Effector CD8-positive, alpha-beta T cell (primary cell): ENCODE results near the gene STK11.
"Not testable (repeated sequence)": the region's sequence is repeated elsewhere in the genome, so short reads cannot be mapped to it uniquely, and the experiment has no call there.

Experiments
- DNase-seq: peaks from one replicate; lab custom pipeline; 2025; lab: John Stamatoyannopoulos, UW

Gene STK11

DNA sequence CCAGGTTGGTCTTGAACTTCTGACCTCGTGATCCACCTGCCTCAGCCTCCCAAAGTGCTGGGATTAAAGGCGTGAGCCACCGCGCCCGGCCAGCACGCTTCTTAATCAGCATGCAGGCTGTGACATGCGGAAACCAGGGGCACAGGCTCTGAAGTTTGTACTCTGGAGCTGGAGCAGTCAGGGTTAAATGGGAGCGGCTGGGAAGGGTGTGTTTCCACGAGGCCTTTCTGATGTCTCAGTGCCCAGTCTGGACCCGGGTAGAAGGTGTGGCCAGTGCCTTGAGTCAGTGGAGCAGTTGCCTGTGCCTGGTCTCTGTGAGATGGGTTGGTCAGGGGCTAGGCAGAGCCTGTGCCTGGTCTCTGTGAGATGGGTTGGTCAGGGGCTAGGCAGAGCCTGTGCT is 3.3 kb downstream of the STK11 start:
- not testable (repeated sequence) for DNase-seq

DNA sequence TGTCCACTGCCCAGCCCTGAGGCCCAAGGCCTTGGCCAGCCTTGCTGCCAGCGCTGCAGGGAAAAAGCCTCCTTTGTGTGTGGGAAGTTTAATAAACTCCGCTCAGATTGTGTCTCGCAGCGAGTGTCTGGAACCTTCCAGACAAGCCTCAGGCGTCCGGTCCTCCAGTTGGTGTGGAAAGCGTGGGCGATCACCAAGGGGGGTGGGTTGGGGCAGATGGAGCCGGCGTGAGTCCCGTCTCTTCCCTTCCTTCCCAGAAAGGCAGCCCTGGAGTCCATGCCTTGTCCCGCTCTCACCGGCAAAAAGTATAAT is 4.6 kb downstream of the STK11 start:
- no peak for DNase-seq

DNA sequence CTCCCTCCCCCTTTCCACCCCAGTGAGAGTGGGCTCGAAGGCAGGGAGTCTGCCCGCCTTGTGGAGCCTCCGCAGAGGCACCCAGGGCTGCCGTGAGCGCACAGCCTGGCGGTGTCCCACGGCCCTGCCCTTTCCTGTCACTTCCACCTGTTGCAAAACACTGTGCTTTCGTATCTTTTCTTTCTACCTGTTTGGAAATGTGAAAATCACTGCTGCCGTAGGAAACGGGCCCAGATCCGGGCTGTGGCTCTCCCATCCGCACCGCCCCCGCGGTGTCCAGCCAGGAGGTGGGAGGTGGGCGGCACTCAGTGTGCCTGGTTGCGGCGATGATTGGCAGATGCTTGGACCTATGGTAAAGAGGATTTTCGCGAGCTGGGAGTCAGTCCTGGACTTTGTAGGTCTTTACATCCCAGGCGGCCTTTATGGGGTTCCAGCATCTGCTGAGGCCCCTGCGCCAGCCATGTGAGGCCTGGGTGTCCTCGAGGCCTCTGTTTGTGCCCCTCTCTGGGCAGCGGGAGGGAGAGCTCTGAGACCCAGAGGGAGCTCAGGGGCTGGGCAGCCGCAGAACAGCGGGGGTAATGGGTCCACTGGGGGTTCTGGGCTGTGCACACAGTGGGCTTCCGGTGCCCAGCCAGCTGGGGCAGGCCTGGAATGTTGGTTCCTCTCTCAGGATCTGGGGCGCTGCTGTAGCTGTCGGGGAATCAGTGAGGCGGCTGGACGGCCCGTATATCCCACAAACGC is 6.1 kb downstream of the STK11 start:
- no peak for DNase-seq

DNA sequence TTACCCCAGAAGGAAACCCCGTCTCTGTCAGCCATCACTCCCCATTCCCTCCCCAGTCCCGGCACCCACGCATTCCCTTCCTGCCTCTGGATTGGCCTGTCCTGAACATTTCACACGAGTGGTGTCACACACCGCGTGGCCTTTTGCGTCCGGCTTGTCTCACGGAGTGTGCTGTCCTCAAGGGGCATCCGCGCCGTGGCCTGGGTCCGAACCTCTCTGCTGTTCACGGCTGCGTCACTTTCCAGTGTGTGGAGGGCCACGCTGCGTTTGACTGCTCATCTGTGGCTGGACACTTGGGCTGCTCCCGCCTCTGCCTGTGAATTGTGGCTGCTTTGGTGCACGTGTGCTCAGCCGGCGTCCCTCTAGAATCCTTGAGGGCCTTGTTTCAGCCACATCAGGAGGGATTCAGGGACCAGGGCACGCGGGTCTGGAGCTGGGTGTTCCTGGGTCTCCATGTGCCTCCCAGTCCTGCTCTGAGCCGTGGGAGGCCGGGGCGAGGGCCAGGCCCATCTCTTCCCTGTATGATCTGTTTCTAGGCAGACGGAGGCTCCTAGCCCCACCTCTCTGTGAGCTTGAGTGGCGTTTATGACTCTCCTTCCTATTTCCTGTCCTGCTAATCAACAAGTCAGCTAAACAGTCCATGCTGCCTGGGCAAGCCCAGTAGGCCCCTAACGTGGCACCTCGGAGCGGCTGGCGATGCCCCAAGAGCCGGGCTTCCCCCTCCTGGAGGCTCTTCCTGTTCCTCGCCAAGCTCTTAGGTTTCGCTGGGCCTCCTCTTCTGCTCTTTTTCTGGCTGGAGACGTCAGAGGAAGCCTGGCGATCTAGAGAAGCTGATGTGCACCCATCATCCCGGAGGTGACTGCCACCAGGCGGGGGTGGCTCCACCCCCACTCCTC is 8.1 kb downstream of the STK11 start:
- DNase-seq, result no peak

GRCh38 chr19:1214299-1214861 is 8.8 kb downstream of the STK11 start:
- no peak for DNase-seq

- DNase-seq, result no peak
These were observed 9.5 kb downstream of the STK11 start for GRCh38 chr19:1214862-1215731.

DNA sequence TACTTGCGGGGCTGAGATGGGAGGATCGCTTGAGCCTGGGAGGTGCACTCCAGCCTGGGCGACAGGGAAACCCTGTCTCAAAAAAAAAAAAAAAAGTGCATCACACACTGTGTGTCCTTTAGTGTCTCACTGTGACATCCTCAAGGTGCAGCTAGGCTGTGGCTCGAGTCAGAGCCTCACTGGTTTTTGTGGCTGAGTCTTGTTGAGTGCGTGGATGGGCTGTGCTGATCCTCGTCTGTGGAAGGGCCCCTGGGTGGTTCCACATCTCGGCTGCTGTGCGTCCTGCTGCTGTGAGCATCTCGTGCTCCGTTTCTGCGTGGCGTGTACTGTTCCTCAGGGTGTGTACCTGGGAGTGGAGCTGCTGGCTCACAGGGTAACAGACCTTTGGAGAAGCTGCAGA is 11.2 kb downstream of the STK11 start:
- DNase-seq, result no peak

DNA sequence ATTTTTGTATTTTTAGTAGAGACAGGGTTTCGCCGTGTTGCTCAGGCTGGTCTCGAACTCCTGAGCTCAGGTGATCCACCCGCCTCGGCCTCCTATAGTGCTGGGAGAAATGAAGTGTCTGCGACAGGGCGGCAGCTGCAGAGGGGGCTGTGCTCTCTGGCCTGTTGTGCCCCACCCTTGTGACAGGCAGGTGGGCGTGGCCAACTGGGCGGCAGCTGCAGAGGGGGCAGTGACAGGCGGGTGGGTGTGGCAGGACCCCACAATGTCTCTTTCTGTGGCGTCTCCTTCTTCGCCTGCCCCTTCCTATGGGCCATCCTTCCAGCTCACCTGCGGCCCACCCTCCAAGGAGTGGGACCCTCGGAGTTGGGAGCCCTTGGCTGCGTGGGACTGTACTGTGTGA is 11.8 kb downstream of the STK11 start:
- no peak for DNase-seq

DNA sequence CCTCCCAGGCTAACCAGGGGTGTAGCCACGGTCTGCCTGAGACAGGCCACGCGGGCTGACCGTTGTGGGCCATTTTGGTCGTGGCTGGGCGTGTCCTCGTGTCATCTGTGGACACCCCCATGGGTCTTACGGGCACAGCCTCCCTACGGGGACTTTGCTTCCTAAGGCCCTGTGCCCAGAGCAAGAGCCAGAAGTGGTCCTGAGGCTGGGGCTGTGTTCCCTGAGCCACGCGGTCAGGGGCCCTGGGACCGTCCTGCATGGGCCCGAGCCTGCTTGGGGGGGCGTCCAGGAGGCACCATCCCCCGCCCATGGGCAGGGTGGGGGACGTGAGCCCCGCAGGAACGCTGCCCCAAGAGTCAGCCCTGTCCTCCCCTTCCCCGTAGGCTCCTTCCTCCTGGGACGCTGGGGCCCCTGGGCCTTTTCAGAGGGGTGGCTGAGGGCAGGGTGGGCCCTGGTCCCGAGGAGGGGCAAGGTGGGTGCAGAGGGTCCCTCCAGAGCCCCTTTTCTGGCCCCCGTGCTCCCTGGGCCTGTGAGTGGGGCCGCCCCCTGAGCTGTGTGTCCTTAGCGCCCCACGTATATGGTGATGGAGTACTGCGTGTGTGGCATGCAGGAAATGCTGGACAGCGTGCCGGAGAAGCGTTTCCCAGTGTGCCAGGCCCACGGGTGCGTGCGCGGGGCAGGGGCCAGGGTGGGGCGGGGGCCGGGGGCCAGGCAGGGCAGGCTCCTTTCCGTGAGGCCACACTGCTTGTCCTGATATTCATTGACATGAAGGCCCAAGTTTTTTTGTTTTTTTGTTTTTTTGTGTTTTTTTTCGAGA is 13.4 kb downstream of the STK11 start:
- DNase-seq, result no peak

- DNase-seq, result no peak
These were observed 14.4 kb downstream of the STK11 start for GRCh38 chr19:1219786-1220476.

DNA sequence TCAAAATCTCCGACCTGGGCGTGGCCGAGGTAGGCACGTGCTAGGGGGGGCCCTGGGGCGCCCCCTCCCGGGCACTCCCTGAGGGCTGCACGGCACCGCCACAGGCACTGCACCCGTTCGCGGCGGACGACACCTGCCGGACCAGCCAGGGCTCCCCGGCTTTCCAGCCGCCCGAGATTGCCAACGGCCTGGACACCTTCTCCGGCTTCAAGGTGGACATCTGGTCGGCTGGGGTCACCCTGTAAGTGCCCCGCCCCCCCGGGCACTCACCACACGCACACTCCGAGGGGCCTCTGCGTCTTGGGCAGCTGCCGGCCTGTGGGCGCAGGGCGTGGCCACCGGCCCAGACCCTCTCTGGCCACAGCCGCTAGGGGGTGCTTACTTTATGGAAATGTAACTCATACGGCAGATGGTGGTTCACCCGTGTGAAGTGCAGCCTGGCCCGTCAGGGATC is 14.9 kb downstream of the STK11 start:
- no peak for DNase-seq

DNA sequence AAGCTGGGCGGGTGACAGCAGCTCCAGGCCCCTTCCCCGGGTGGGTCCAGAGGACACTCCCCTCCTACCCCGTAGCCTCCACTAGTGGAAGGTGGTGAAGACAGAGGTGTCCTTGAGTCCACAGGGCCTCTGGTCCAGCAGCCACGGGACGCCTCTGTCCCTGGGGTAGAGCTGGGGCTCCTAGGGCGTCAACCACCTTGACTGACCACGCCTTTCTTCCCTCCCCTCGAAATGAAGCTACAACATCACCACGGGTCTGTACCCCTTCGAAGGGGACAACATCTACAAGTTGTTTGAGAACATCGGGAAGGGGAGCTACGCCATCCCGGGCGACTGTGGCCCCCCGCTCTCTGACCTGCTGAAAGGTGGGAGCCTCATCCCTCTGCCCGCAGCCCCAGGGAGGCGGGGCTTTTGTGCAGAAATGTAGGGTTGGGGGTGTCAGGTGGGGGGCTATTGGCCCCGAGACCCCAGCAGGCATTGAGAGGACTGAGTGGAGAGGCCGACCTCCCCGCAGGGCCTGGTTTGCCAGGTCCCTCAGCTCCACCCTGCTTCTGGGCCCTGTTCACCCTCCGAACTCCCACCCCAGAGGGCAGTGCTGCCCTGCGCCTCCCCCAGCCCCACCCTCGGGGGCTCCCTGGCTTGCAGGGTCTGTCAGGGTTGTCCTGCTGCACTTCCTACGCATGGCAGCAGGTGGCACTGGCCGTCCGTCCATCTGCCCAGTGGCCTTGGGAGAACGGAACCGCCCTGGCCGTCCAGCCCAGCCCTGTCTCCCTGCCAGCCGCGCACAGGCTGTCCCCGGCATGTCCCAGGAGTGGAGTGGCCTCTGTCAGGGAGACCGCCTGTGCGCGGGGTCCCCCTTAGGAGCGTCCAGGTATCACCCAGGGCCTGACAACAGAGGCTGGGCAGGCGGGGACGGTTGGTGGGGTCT is 15.7 kb downstream of the STK11 start:
- DNase-seq, result no peak

DNA sequence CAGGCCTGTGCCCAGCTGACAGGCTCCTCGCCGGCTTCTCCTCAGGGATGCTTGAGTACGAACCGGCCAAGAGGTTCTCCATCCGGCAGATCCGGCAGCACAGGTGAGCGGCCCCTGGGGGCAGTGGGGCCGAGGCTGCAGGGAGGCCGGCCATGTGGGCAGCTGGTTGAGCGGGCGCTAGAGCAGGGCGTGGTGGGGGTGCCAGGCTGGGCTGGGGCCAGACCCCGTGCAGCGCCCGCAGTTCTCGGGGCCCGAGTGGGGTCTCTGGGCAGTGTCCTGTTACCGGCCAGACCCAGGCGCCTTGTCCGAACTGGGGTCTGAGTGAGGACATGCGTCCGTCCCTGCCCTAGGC is 16.3 kb downstream of the STK11 start:
- DNase-seq, result no peak

- DNase-seq, result no peak
These were observed 16.8 kb downstream of the STK11 start for GRCh38 chr19:1222394-1222793.

- DNase-seq, result no peak
These were observed 17.7 kb downstream of the STK11 start for GRCh38 chr19:1223018-1223855.

GRCh38 chr19:1224047-1224825 is 18.7 kb downstream of the STK11 start:
- DNase-seq, result no peak

- no peak for DNase-seq
These were observed 19.3 kb downstream of the STK11 start for GRCh38 chr19:1224847-1225246.
